OCI-LY7 (cell line): ENCODE results near the gene KIF1B. TPM values are rescaled to one million over a fixed set of nuclear protein-coding genes. Genes with fewer than 3 reads are reported as not detected.

Experiments
- BruUV-seq: library from RNA; stranded (reverse); fragments of 400-500 nt; replicated peaks from 2 replicates; lab custom pipeline; 2021; lab: Mats Ljungman, UMichigan
- CTCF ChIA-PET: fragments of 300-600 bp; sonication (Branson Sonifier 250); formaldehyde crosslinking; loops from one replicate; lab custom pipeline; 2022; ENCODE audit warnings: antibody characterized with exemption; ENCODE audit not compliant: unreplicated experiment; lab: Charles Lee
- POLR2A ChIA-PET: fragments of 300-600 bp; sonication (Branson Sonifier 250); formaldehyde crosslinking; loops from one replicate; lab custom pipeline; 2022; ENCODE audit warnings: antibody characterized with exemption; lab: Charles Lee
- DNase-seq: peaks from one replicate; pipeline ENCODE4 v3.0.0-alpha.2; 2015; ENCODE audit warnings: low spot score
- H2AFZ ChIP-seq: fragments of 200-600 bp; sonication (generic), shearing (Covaris generic); 2 replicates; pipeline ENCODE4 v1.6.1; 2014; ENCODE audit warnings: mild to moderate bottlenecking, antibody characterized with exemption, low read length, moderate library complexity
- H3K27ac ChIP-seq: fragments of 200-600 bp; sonication (generic); 2 replicates; pipeline ENCODE4 v1.5.1; 2014; ENCODE audit warnings: mixed run types, low read depth, mild to moderate bottlenecking, moderate library complexity, low read length, inconsistent platforms; ENCODE audit not compliant: poor library complexity, severe bottlenecking
- H3K36me3 ChIP-seq: fragments of 200-600 bp; sonication (generic); 2 replicates; pipeline ENCODE4 v1.6.1; 2014; ENCODE audit warnings: mild to moderate bottlenecking, antibody characterized with exemption, low read length, moderate library complexity, mixed read lengths; ENCODE audit not compliant: insufficient read depth
- H3K4me1 ChIP-seq: fragments of 200-600 bp; sonication (generic); 2 replicates; pipeline ENCODE4 v1.5.1; 2014; ENCODE audit warnings: mild to moderate bottlenecking, low read length; ENCODE audit not compliant: insufficient read depth, poor library complexity, severe bottlenecking
- H3K4me2 ChIP-seq: fragments of 200-600 bp; sonication (generic); 2 replicates; pipeline ENCODE4 v1.6.1; 2014; ENCODE audit warnings: mild to moderate bottlenecking, low read length
- H3K4me3 ChIP-seq: fragments of 200-600 bp; sonication (generic); 2 replicates; pipeline ENCODE4 v1.5.1; 2014; ENCODE audit warnings: mild to moderate bottlenecking, low read depth, low read length; ENCODE audit not compliant: poor library complexity, severe bottlenecking
- H3K79me2 ChIP-seq: fragments of 200-600 bp; sonication (generic); 2 replicates; pipeline ENCODE4 v1.6.1; 2016; ENCODE audit warnings: low read depth, mild to moderate bottlenecking, low read length, moderate library complexity, mixed read lengths; ENCODE audit not compliant: insufficient read depth
- H3K9me2 ChIP-seq: fragments of 200-600 bp; sonication (generic); 2 replicates; pipeline ENCODE4 v1.6.1; 2016; ENCODE audit warnings: mild to moderate bottlenecking, low read length, mixed read lengths; ENCODE audit not compliant: insufficient read depth
- H3K9me3 ChIP-seq: fragments of 200-600 bp; sonication (generic); 2 replicates; pipeline ENCODE4 v1.6.1; 2014; ENCODE audit warnings: mild to moderate bottlenecking, mixed run types, low read length, mixed read lengths
- H4K20me1 ChIP-seq: fragments of 200-600 bp; sonication (generic); 2 replicates; pipeline ENCODE4 v1.6.1; 2014; ENCODE audit warnings: mild to moderate bottlenecking, antibody characterized with exemption, low read length, moderate library complexity, mixed read lengths; ENCODE audit not compliant: insufficient read depth
- EZH2phosphoT487 ChIP-seq: fragments of 200-600 bp; sonication (generic); IDR thresholded peaks from 2 replicates; pipeline ENCODE4 v1.6.1; 2018; ENCODE audit warnings: low read depth, borderline replicate concordance, mild to moderate bottlenecking, mixed run types, antibody characterized with exemption, low read length, moderate library complexity, mixed read lengths
- intact Hi-C: fragments of 100-400 bp; cut with micrococcal nuclease; formaldehyde crosslinking; loops from one replicate; pipeline ENCODE4 v1.10.0; 2022; ENCODE audit not compliant: unreplicated experiment
- total RNA-seq, 2 experiments: library from RNA; depleted of rRNA in 1 of 2; stranded (reverse); fragments of >200 nt in 1 of 2; shearing (Covaris generic) in 1 of 2; gene quantifications; 2 replicates each; pipeline ENCODE4 v1.2.3, GENCODE V29; 2014 to 2022
- TF ChIP-seq, protein P1 (sequence below): fragments of 200-600 bp; sonication (generic); conservative IDR thresholded peaks from 2 replicates; pipeline ENCODE4 v1.5.1; 2014; ENCODE audit warnings: mild to moderate bottlenecking, antibody characterized with exemption, low read length, moderate library complexity, mixed read lengths

The KIF1B gene
- total RNA-seq, 2 experiments from 2014 or later, result 3.8 to 4.8 TPM

DNA sequence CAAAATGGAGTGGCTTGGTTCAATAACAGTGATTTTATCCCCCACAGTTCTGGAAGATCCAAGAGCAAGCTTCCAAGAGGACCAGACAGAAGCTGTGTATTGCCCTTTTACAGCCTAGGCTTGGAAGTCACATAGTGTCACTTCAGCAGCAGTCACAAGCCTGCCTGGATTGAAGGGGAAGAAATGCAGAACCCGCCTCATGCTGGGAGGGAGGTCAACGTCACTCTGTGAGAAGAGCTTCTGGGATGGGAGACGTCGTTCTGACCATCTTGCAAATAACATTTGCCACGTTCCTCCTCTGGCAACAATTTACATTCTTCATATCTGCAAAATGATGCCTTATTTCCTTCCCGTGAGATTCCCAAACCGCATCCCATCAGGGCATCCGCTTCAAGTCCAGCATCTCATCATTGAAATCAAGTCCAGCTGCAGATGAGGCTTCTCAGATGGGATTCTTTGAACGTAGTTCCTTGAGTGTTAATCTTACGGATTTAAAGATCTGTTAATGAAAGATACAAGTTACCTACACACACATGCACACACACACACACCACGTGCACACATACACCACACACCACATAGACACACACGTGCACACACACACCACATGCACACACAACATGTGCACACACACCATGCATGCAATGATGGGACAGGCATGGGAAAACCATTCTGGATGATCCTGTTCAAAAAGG, 23.9 kb upstream of the KIF1B start:
- no peaks in the 10 kb centered on the region for H4K20me1 ChIP-seq
- H3K4me1 ChIP-seq, result no peaks in the 10 kb centered on the region
- H3K79me2 ChIP-seq, result no peaks in the 10 kb centered on the region
- no peak overlapping the region for H2AFZ ChIP-seq
- no peak overlapping the region for H3K4me2 ChIP-seq
- intact Hi-C loops, result no loop called here
- no TSS peak for BruUV-seq
- TF ChIP-seq, protein P1, sequence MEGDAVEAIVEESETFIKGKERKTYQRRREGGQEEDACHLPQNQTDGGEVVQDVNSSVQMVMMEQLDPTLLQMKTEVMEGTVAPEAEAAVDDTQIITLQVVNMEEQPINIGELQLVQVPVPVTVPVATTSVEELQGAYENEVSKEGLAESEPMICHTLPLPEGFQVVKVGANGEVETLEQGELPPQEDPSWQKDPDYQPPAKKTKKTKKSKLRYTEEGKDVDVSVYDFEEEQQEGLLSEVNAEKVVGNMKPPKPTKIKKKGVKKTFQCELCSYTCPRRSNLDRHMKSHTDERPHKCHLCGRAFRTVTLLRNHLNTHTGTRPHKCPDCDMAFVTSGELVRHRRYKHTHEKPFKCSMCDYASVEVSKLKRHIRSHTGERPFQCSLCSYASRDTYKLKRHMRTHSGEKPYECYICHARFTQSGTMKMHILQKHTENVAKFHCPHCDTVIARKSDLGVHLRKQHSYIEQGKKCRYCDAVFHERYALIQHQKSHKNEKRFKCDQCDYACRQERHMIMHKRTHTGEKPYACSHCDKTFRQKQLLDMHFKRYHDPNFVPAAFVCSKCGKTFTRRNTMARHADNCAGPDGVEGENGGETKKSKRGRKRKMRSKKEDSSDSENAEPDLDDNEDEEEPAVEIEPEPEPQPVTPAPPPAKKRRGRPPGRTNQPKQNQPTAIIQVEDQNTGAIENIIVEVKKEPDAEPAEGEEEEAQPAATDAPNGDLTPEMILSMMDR, result no peak
- DNase-seq, result no peak
- no peaks in the 10 kb centered on the region for H3K36me3 ChIP-seq
- ChIA-PET POLR2A (no interaction called here), CTCF (no interaction called here)
- H3K9me2 ChIP-seq, result no peaks in the 10 kb centered on the region
- no peak overlapping the region for H3K27ac ChIP-seq
- no peak overlapping the region for H3K4me3 ChIP-seq
- no peaks in the 10 kb centered on the region for H3K9me3 ChIP-seq

DNA sequence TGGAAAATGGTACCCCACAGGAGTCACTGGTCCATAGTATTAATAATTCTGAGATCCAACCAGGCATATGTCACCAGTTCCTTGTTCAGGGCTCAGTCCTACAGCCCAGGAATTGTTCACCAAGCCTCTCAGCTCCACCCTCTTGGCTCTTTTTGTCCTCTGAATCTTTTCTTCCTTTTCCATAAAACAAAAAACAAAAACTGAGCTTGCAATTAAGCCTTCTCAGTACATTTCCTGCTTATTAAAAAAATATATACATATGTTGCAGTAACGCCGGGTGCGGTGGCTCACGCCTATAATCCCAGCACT, 23.4 kb upstream of the KIF1B start:
- Histone ChIP-seq H3K4me2 (no peak overlapping the region), H3K9me2 (no peaks in the 10 kb centered on the region), H2AFZ (no peak overlapping the region), H3K36me3 (no peaks in the 10 kb centered on the region), H3K27ac (no peak overlapping the region), H4K20me1 (no peaks in the 10 kb centered on the region), H3K4me3 (no peak overlapping the region), H3K79me2 (no peaks in the 10 kb centered on the region), H3K9me3 (no peaks in the 10 kb centered on the region), H3K4me1 (no peaks in the 10 kb centered on the region)
- intact Hi-C loops, result no loop called here
- ChIA-PET POLR2A (interaction anchor here (0.6 kb wide), 1 partner anchor 193 kb away, joined by 3 read pairs; no protein-coding TSS in a partner anchor), CTCF (no interaction called here)
- no TSS peak for BruUV-seq
- TF ChIP-seq, protein P1, result no peak
- TF ChIP-seq EZH2phosphoT487, result no peak
- no peak for DNase-seq

DNA sequence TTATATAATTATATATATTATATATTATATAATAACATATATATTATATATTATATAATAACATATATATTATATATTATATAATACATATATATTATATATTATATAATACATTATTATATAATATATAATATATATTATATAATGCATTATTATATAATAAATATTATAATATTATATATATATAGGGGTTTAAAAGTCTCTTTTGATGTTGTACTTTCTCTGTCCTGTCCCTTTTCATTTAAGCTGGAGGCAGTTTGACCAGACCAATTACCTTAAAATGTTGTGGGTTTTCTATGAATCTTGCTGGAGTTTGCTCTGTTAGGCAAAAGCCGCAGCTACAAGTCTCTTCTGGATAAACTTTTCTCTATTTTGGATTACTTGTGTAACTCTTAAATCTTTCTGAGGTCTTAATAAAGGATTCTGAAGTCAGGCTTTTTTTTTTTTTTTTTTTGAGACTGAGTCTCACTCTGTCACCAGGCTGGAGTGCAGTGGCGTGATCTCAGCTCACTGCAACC, 22.2 kb upstream of the KIF1B start:
- Histone ChIP-seq H3K4me2 (no peak overlapping the region), H2AFZ (no peak overlapping the region), H3K27ac (no peak overlapping the region), H3K4me1 (no peaks in the 10 kb centered on the region), H3K36me3 (no peaks in the 10 kb centered on the region), H3K9me3 (no peaks in the 10 kb centered on the region), H4K20me1 (no peaks in the 10 kb centered on the region), H3K79me2 (no peaks in the 10 kb centered on the region), H3K9me2 (no peaks in the 10 kb centered on the region), H3K4me3 (no peak overlapping the region)
- DNase-seq, result no peak
- no TSS peak for BruUV-seq
- ChIA-PET CTCF (no interaction called here), POLR2A (interaction anchor here (0.8 kb wide), 1 partner anchor 64 kb away, joined by 5 read pairs; no protein-coding TSS in a partner anchor)
- TF ChIP-seq EZH2phosphoT487, result no peak
- TF ChIP-seq, protein P1, result no peak
- intact Hi-C loops, result no loop called here
